ENCODE results near the gene ZBTB20.

DNA sequence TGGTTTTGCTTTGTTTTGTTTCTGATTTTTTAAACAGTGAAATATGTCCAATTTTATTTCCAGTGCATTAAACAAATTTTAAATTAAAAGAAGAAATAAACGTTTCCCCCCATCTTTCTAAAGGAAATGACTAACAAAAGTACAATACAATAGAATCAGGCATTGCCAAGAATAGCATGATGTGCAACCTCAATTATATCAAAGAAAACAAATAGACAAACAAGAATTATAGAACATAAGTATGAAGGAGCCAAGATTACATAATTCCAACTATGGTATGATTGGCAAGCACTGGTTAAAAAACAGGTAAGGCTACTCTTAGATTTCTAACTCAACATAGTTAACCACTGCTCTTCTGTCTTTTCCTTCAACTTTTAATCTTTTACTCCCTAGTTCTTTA lies 826.8 kb downstream of the ZBTB20 start:
- TF ChIP-seq, protein P1, sequence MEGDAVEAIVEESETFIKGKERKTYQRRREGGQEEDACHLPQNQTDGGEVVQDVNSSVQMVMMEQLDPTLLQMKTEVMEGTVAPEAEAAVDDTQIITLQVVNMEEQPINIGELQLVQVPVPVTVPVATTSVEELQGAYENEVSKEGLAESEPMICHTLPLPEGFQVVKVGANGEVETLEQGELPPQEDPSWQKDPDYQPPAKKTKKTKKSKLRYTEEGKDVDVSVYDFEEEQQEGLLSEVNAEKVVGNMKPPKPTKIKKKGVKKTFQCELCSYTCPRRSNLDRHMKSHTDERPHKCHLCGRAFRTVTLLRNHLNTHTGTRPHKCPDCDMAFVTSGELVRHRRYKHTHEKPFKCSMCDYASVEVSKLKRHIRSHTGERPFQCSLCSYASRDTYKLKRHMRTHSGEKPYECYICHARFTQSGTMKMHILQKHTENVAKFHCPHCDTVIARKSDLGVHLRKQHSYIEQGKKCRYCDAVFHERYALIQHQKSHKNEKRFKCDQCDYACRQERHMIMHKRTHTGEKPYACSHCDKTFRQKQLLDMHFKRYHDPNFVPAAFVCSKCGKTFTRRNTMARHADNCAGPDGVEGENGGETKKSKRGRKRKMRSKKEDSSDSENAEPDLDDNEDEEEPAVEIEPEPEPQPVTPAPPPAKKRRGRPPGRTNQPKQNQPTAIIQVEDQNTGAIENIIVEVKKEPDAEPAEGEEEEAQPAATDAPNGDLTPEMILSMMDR (conservative IDR thresholded peaks at IDR 0.05; ENCODE audit: low read depth, low read length): no peak
- no peak for TF ChIP-seq CHD1 (IDR thresholded peaks at IDR 0.05; ENCODE audit: low read depth, low read length)

Measured in IMR-90 (cell line).